GM23248 (cell line): Measurements from ENCODE around the gene SEPTIN6. TPM values are rescaled to one million over a fixed set of nuclear protein-coding genes. Genes with fewer than 3 reads are reported as not detected.
"Not testable (repeated sequence)": the region's sequence is repeated elsewhere in the genome, so short reads cannot be mapped to it uniquely, and the experiment has no call there.

Experiments used
- DNase-seq: peaks from one replicate; pipeline ENCODE4 v3.0.0-alpha.2; 2015
- H2AFZ ChIP-seq: fragments of 200-600 bp; sonication (generic); 2 replicates; pipeline ENCODE4 v1.6.1; 2016; ENCODE audit warnings: antibody characterized with exemption
- H3F3A ChIP-seq: fragments of 200-600 bp; sonication (generic); 2 replicates; pipeline ENCODE4 v1.6.1; 2016; ENCODE audit warnings: mild to moderate bottlenecking, antibody characterized with exemption, mixed run types; ENCODE audit not compliant: insufficient read depth
- H3K27ac ChIP-seq: fragments of 200-600 bp; sonication (generic); 2 replicates; pipeline ENCODE4 v1.5.1; 2016; ENCODE audit warnings: mild to moderate bottlenecking
- H3K27me3 ChIP-seq: fragments of 200-600 bp; sonication (generic); replicated peaks from 2 replicates; pipeline ENCODE4 v1.6.1; 2016; ENCODE audit warnings: mild to moderate bottlenecking; ENCODE audit not compliant: insufficient read depth
- H3K36me3 ChIP-seq: fragments of 200-600 bp; sonication (generic); 2 replicates; pipeline ENCODE4 v1.6.1; 2016; ENCODE audit warnings: low read depth, mild to moderate bottlenecking
- H3K4me1 ChIP-seq: fragments of 200-600 bp; sonication (generic); 2 replicates; pipeline ENCODE4 v1.6.1; 2016; ENCODE audit warnings: mild to moderate bottlenecking; ENCODE audit not compliant: insufficient read depth
- H3K4me2 ChIP-seq: fragments of 200-600 bp; sonication (generic); one replicate; pipeline ENCODE4 v1.6.1; 2016; ENCODE audit warnings: mild to moderate bottlenecking; ENCODE audit not compliant: unreplicated experiment
- H3K4me3 ChIP-seq: fragments of 200-600 bp; sonication (generic); 2 replicates; pipeline ENCODE4 v1.5.1; 2016; ENCODE audit warnings: mild to moderate bottlenecking
- H3K79me2 ChIP-seq: fragments of 200-600 bp; sonication (generic); 2 replicates; pipeline ENCODE4 v1.6.1; 2016; ENCODE audit warnings: mild to moderate bottlenecking; ENCODE audit not compliant: insufficient read depth
- H3K9ac ChIP-seq: fragments of 200-600 bp; sonication (generic); 2 replicates; pipeline ENCODE4 v1.6.1; 2016; ENCODE audit warnings: mild to moderate bottlenecking
- H3K9me2 ChIP-seq: fragments of 200-600 bp; sonication (generic); 2 replicates; pipeline ENCODE4 v1.6.1; 2016; ENCODE audit warnings: mixed run types, mild to moderate bottlenecking, moderate library complexity; ENCODE audit not compliant: insufficient read depth
- H3K9me3 ChIP-seq: fragments of 200-600 bp; sonication (generic); one replicate; pipeline ENCODE4 v1.6.1; 2017; ENCODE audit warnings: low read depth
- H4K20me1 ChIP-seq: fragments of 200-600 bp; sonication (generic); 2 replicates; pipeline ENCODE4 v1.6.0; 2016; ENCODE audit not compliant: insufficient read depth
- EZH2 ChIP-seq: fragments of 200-600 bp; sonication (generic); IDR thresholded peaks from 2 replicates; pipeline ENCODE4 v1.6.1; 2018; ENCODE audit warnings: antibody characterized with exemption, mild to moderate bottlenecking; ENCODE audit not compliant: insufficient read depth, poor library complexity, severe bottlenecking
- EZH2phosphoT487 ChIP-seq: fragments of 200-600 bp; sonication (generic); IDR thresholded peaks from 2 replicates; pipeline ENCODE4 v1.6.1; 2018; ENCODE audit warnings: antibody characterized with exemption, moderate library complexity, mild to moderate bottlenecking, low read depth; ENCODE audit not compliant: insufficient read depth
- WGBS, 2 experiments: methylation state at CpG; one replicate each; pipeline ENCODE4 v1.1.6; 2015 to 2017; ENCODE audit warnings: low lambda C conversion rate in 2 of 2, low coverage in 1 of 2; ENCODE audit errors: missing lambda C conversion rate in 2 of 2; 5-methylcytosine and 5-hydroxymethylcytosine counted together
- in situ Hi-C: fragments of 300-500 bp; cut with MboI; formaldehyde crosslinking; loops from 2 replicates; pipeline ENCODE4 v1.15.0; 2020
- polyA plus RNA-seq: library from polyadenylated mRNA; unstranded; fragments of >200 nt; fragmentation: Nextera tagmentation; extraction: Ambion mirVana; gene quantifications from 2 replicates; pipeline ENCODE4 v1.2.1, GENCODE V29; 2016
- total RNA-seq: library from RNA; depleted of rRNA; stranded (reverse); fragments of >200 nt; shearing (Covaris generic); gene quantifications from 2 replicates; pipeline ENCODE4 v1.2.3, GENCODE V29; 2014

Gene SEPTIN6
- total and polyA plus RNA-seq, 2 experiments from 2014 or later = 22.2 to 23.9 TPM

DNA sequence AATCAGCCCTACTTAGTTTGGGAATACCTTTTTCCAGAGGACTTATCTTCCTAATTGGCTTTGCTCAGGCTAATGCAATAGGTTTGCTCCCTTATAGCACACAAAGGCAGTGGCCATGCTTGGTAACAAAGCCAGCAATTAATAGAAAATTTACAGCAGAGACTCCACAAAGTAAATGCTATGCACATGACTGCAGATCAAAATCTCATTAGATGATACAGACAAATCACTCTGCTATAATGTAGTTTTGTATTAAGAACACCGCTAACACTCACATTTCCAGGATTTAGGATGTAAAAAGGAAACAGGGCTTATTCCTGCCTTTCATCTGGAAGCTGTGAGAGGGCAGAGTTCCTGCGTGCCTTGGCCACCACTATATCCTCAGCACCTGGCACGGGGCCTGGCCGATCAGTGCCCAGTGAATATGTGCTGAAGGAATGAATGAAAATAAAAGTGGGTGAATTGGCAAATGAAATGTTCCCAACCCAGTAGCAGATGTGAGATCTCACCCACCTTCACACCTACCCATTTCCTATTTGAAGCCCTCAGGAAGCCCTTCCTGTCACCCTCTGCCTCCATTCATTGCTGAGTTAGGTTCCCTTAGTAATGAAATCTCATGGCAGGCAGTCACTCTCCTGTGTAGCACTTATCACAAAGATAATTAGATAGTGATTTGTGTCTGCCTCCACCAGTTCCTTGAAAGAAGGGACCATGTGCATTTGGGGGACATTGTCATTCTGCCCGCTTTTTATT is 5.1 kb downstream of the SEPTIN6 start:
- peak overlapping the region; percentile 12; the same call in 1 of the 2 replicates for H3K27ac ChIP-seq
- peaks cover 14% of the 10 kb centered on the region; the same call in 1 of the 2 replicates for H3F3A ChIP-seq
- H3K4me1 ChIP-seq = peaks cover 51% of the 10 kb centered on the region
- in situ Hi-C loops = no loop called here
- no peak overlapping the region for H3K4me3 ChIP-seq
- no peak for TF ChIP-seq EZH2phosphoT487
- no peak for TF ChIP-seq EZH2
- no peak overlapping the region for H3K4me2 ChIP-seq
- no peak overlapping the region for H3K9ac ChIP-seq
- H3K9me3 ChIP-seq = no peaks in the 10 kb centered on the region
- H3K27me3 ChIP-seq = no peaks in the 10 kb centered on the region
- peak; percentile 66 for DNase-seq
- H4K20me1 ChIP-seq = no peaks in the 10 kb centered on the region
- peaks cover 47% of the 10 kb centered on the region for H3K79me2 ChIP-seq
- no peaks in the 10 kb centered on the region for H3K9me2 ChIP-seq
- no peaks in the 10 kb centered on the region for H3K36me3 ChIP-seq
- 54 to 66% methylated on average over 3 to 5 of the region's 5 CpGs for WGBS, 2 experiments
- no peak overlapping the region for H2AFZ ChIP-seq

DNA sequence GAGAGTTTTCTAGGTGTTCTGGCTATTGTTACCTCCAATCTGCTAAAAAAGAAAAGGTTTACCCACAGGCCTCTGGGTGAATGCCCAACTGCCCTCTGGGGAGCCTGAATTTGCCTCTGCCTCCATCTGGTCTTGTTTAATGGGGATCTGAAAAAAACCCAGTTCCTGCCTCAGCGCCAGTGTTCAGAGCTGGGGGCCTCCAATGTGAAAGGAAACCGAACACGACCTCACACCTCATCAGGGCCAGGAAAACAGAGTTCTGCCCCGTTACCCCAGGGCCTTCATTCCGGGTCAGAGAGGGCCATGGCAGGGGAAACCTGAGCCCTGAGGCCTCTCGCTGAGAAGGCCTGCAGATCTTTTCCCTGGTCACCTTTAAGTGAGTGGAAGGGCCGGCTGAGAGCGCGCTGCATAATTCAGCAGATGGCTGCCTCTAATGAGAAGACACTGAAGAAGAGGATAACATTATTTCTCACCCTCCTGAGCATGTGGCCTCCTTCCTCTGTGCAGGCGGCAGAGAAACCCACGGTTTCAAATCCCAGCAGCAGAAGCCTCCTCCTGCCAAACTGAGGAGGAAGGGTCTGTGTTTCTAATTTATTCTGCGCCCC is 6.8 kb downstream of the SEPTIN6 start:
- no peaks in the 10 kb centered on the region for H3K27me3 ChIP-seq
- H3F3A ChIP-seq = 0 out of 2 replicates have a peak, but pooled peaks cover 9% of the 10 kb centered on the region
- H3K9me3 ChIP-seq = no peaks in the 10 kb centered on the region
- DNase-seq = peak; percentile 57
- H2AFZ ChIP-seq = peak overlapping the region; percentile 90
- H3K36me3 ChIP-seq = no peaks in the 10 kb centered on the region
- peak overlapping the region; percentile 84 for H3K27ac ChIP-seq
- H3K9me2 ChIP-seq = no peaks in the 10 kb centered on the region
- no peaks in the 10 kb centered on the region for H4K20me1 ChIP-seq
- TF ChIP-seq EZH2phosphoT487 (no peak), EZH2 (no peak)
- peak overlapping the region; percentile 72 for H3K9ac ChIP-seq
- 22 to 29% methylated on average over 7 to 9 of the region's 12 CpGs for WGBS, 2 experiments
- H3K4me1 ChIP-seq = peaks cover 43% of the 10 kb centered on the region
- peaks cover 42% of the 10 kb centered on the region for H3K79me2 ChIP-seq
- peak overlapping the region; percentile 61 for H3K4me2 ChIP-seq
- peak overlapping the region; percentile 42 for H3K4me3 ChIP-seq
- in situ Hi-C loops = no loop called here

DNA sequence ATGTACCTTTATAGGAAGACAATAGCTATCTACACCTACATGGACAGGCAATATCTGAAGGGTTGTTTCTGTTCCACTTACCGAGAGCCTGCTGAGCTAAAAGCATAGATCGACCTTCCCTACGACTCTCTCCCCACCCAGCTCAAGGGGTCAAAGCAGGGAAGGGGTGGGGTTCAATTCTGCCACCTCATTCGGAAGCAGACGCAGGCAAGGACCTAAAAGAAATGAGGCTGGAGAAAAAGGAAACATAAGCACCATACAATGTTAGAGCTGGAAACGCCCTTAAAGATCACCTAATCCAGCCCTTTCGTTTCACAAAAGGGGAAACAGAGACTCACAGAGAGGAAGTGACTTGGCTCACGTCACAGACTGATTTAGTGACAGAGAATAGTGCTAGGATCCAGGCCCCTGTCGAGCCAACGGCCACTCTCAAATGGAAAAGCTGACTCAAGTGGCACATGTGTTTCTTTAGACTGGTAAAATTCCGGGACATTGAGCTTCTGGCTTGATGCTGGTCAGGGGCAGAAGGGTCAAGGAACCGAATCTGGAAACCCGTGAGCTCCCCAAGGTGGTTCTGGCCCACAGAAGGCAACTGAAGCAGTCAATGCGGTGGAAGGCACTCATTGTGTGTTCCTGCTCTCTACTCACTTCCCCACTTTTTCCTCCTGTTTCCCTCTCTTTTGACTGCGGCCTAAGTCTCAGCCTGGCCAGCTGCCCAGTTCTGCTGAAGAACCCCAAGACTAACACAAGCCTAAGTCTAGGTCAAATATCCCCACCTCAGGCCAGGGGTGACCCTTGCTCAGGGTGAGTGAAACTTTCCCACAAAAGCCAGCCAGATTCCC is 7.5 kb downstream of the SEPTIN6 start:
- Histone ChIP-seq H3K27ac (peak overlapping the region; percentile 84), H3K9ac (peak overlapping the region; percentile 72), H3K9me3 (no peaks in the 10 kb centered on the region), H3K27me3 (no peaks in the 10 kb centered on the region), H3F3A (0 out of 2 replicates have a peak, but pooled peaks cover 3% of the 10 kb centered on the region), H3K4me2 (peak overlapping the region; percentile 61), H4K20me1 (no peaks in the 10 kb centered on the region), H3K36me3 (no peaks in the 10 kb centered on the region), H3K4me1 (peaks cover 35% of the 10 kb centered on the region), H2AFZ (peak overlapping the region; percentile 90), H3K9me2 (no peaks in the 10 kb centered on the region), H3K79me2 (peaks cover 41% of the 10 kb centered on the region), H3K4me3 (peak overlapping the region; percentile 42)
- 7 to 12% methylated on average over 15 of the region's 15 CpGs for WGBS, 2 experiments
- in situ Hi-C loops = no loop called here
- peak; percentile 60 for DNase-seq
- no peak for TF ChIP-seq EZH2phosphoT487
- TF ChIP-seq EZH2 = no peak

DNA sequence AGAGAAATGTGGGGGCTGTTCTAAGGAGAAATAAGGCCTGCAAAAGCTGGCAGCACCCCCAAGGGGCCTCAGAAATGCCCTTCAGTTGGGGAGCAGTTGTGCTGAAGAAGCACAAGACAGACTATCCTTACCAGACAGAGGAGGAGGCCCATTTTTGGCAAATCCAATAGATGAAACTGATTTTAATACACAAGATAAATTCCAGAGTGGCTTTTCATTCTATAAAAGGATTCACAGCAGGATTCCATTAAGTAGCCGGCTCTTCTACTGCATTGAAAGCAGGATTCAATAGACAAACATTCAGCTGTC is 8.1 kb downstream of the SEPTIN6 start:
- Histone ChIP-seq H3K36me3 (no peaks in the 10 kb centered on the region), H4K20me1 (no peaks in the 10 kb centered on the region), H3K4me3 (no peak overlapping the region), H3K9me3 (no peaks in the 10 kb centered on the region), H3K27ac (peak overlapping the region; percentile 84), H3F3A (0 out of 2 replicates have a peak, but pooled peaks cover 3% of the 10 kb centered on the region), H3K79me2 (peaks cover 35% of the 10 kb centered on the region), H3K27me3 (no peaks in the 10 kb centered on the region), H3K9ac (peak overlapping the region; percentile 72), H2AFZ (peak overlapping the region; percentile 90), H3K9me2 (no peaks in the 10 kb centered on the region), H3K4me2 (peak overlapping the region; percentile 61), H3K4me1 (peaks cover 33% of the 10 kb centered on the region)
- WGBS, 2 experiments = 0% methylated on average over 1 of the region's 1 CpG
- TF ChIP-seq EZH2 (no peak), EZH2phosphoT487 (no peak)
- peak; percentile 47 for DNase-seq
- in situ Hi-C loops = no loop called here

DNA sequence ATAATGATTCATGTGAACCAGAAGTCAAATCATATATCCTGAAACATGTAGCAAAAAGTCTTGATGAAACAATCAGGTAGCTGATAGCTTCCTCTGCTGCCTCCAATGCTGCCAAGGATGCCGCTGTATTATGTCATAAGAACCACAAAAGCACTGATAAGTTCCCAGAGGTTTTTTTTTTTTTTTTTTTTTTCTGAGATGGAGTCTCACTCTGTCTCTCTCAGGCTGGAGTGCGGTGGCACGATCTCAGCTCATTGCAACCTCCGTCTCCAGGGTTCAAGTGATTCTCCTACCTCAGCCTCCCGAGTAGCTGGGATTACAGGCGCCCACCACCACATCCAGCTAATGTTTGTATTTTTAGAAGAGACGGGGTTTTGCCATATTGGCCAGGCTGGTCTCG is 8.7 kb downstream of the SEPTIN6 start:
- H3K79me2 ChIP-seq = peaks cover 29% of the 10 kb centered on the region
- DNase-seq, H3K36me3 ChIP-seq, H3K9me3 ChIP-seq, H4K20me1 ChIP-seq, in situ Hi-C loops, H3K4me3 ChIP-seq, H2AFZ ChIP-seq, H3F3A ChIP-seq, H3K9ac ChIP-seq, H3K27me3 ChIP-seq, H3K9me2 ChIP-seq, H3K4me2 ChIP-seq: not testable (repeated sequence)
- peaks cover 33% of the 10 kb centered on the region for H3K4me1 ChIP-seq
- 88 to 98% methylated on average over 6 to 8 of the region's 8 CpGs for WGBS, 2 experiments
- H3K27ac ChIP-seq = 0 out of 2 replicates have a peak overlapping the region, but pooled peaks have one; percentile 84
